Neutrophil (primary cell): ENCODE measurements around the gene TPD52L2.
"Not testable (repeated sequence)": the region's sequence is repeated elsewhere in the genome, so short reads cannot be mapped to it uniquely, and the experiment has no call there.

Source experiments
- H3K27ac ChIP-seq: fragments of 200-600 bp; sonication (generic); 2 replicates; pipeline ENCODE4 v1.5.1; 2016; ENCODE audit warnings: mild to moderate bottlenecking, moderate library complexity
- H3K27me3 ChIP-seq: fragments of 200-600 bp; sonication (generic); 2 replicates; pipeline ENCODE4 v1.6.0; 2016; ENCODE audit warnings: mild to moderate bottlenecking
- H3K36me3 ChIP-seq: fragments of 200-600 bp; sonication (generic); 2 replicates; pipeline ENCODE4 v1.5.1; 2017
- H3K4me1 ChIP-seq, 2 experiments: fragments of 200-600 bp in 1 of 2; sonication (generic) in 1 of 2; 1 replicate in 1 of 2; 2 replicates in 1 of 2; pipeline versions ENCODE4 v1.5.1 to v1.6.1; 2013 to 2016; ENCODE audit warnings: low read depth in 1 of 2, low read length in 1 of 2, mild to moderate bottlenecking in 1 of 2, moderate library complexity in 1 of 2; ENCODE audit not compliant: control insufficient read depth in 1 of 2, insufficient read depth in 1 of 2
- H3K4me3 ChIP-seq, 2 experiments: fragments of 200-600 bp in 1 of 2; sonication (generic) in 1 of 2; 1 replicate in 1 of 2; 2 replicates in 1 of 2; pipeline ENCODE4 v1.5.1; 2013 to 2016; ENCODE audit warnings: low read depth in 1 of 2, low read length in 1 of 2, mild to moderate bottlenecking in 1 of 2, moderate library complexity in 1 of 2
- H3K9me3 ChIP-seq: fragments of 200-600 bp; sonication (generic); 2 replicates; pipeline ENCODE4 v1.5.1; 2016
- TF ChIP-seq, protein P1 (sequence below): fragments of 200-600 bp; sonication (generic); IDR thresholded peaks from 2 replicates; pipeline ENCODE4 v1.5.1; 2016; ENCODE audit warnings: antibody characterized with exemption

The TPD52L2 gene

DNA sequence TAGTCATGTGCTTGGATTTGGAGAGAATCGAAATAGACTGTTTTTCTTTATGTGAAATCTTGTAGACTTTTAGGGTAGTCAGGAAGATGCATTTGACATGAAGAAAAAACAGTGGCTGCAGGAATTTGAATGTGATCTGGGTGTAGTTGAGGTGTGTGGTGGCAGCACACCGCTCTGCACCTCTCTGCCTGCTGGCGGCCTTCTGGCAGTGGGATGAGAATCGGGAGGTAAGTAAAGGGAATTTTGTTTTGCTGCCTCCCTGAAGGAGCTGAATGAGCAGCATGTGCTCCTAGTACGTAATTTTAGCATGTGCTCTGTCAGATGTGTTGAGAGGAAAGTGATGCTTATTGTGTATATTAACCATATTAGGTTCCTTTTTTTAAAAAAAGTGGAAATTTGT, 3.2 kb downstream of the TPD52L2 start:
- TF ChIP-seq, protein P1, sequence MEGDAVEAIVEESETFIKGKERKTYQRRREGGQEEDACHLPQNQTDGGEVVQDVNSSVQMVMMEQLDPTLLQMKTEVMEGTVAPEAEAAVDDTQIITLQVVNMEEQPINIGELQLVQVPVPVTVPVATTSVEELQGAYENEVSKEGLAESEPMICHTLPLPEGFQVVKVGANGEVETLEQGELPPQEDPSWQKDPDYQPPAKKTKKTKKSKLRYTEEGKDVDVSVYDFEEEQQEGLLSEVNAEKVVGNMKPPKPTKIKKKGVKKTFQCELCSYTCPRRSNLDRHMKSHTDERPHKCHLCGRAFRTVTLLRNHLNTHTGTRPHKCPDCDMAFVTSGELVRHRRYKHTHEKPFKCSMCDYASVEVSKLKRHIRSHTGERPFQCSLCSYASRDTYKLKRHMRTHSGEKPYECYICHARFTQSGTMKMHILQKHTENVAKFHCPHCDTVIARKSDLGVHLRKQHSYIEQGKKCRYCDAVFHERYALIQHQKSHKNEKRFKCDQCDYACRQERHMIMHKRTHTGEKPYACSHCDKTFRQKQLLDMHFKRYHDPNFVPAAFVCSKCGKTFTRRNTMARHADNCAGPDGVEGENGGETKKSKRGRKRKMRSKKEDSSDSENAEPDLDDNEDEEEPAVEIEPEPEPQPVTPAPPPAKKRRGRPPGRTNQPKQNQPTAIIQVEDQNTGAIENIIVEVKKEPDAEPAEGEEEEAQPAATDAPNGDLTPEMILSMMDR: no peak
- Histone ChIP-seq H3K4me1 (peaks cover 64 to 76% of the 10 kb centered on the region in 2 experiments), H3K36me3 (peaks cover 56% of the 10 kb centered on the region), H3K9me3 (no peaks in the 10 kb centered on the region), H3K4me3 (no peak overlapping the region), H3K27me3 (no peaks in the 10 kb centered on the region), H3K27ac (peak overlapping the region; percentile 68)

DNA sequence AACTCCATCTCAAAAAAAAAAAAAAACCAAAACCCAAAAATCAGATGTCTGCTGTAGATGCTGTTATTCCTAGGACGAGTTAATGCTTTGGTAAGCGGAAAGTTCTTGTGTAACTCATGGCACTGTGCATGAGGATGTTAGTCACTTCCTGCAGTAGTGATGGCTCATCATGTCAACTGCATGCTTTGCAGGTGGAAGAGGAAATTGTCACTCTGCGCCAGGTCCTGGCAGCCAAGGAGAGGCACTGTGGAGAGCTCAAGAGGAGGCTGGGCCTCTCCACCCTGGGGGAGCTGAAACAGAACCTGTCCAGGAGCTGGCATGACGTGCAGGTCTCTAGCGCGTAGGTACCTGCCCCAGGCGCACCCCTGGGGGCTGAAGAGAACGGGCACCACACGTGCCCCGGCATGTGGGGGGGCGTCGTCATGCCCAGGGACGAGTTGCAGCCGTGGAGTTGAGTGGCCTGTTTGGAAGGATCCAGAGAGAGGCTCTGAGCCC, 8.5 kb downstream of the TPD52L2 start:
- H3K9me3 ChIP-seq: no peaks in the 10 kb centered on the region
- H3K36me3 ChIP-seq: peaks cover 95% of the 10 kb centered on the region
- TF ChIP-seq, protein P1: peak; percentile 44

DNA sequence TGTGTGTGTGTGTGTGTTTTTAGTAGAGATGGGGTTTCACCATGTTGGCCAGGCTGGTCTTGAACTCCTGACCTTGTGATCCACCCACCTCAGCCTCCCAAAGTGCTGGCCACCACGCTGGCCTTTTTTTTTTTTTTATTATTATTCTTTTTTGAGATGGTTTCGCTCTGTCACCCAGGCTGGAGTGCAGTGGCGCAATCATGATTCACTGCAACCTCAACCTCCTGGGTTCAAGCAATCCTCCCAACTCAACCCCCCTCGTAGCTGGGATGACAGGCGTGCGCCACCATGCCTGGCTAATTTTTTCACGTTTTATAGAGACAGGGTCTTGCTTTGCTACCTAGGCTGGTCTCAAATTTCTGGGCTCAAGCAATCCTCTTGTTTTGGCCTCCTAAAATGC, 9.2 kb downstream of the TPD52L2 start:
- Histone ChIP-seq H3K27ac (peak overlapping the region; percentile 95), H3K4me3 (peak overlapping the region; percentile 51 to 61), H3K4me1 (peaks cover 57 to 70% of the 10 kb centered on the region in 2 experiments), H3K36me3 (peaks cover 95% of the 10 kb centered on the region)
- H3K27me3 ChIP-seq, H3K9me3 ChIP-seq: not testable (repeated sequence)

More for the DNA sequence above, 8.5 kb downstream of the TPD52L2 start:
- Histone ChIP-seq H3K27me3 (no peaks in the 10 kb centered on the region), H3K4me3 (peak overlapping the region; percentile 51 to 61), H3K27ac (peak overlapping the region; percentile 95), H3K4me1 (peaks cover 57 to 70% of the 10 kb centered on the region in 2 experiments)

DNA sequence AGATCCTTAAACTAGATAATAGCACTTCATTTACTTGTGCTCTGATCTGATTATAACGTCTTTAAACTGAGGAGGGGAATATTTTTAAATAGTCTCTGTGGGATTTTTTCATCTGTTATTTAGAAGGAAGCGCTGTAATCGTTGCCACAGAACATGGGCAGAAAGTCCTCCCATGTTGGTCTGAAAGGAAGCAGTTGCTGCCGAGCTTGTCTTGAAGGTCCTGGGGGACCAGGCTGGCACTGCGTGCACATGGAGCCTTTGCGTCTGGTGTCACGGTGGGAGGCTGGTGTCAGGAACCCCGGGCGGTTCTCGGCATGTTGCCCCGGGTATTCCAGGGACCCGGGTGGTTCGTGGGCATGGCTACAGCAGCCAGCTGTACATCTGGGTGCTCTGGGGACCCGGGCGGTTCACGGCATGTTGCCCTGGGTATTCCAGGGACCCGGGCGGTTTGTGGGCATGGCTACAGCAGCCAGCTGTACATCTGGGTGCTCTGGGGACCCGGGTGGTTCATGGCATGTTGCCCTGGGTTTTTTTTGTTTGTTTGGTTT, 11.5 kb downstream of the TPD52L2 start:
- H3K36me3 ChIP-seq: peaks cover 90% of the 10 kb centered on the region
- peak overlapping the region; percentile 95 for H3K27ac ChIP-seq
- H3K9me3 ChIP-seq: no peaks in the 10 kb centered on the region
- peaks cover 48 to 71% of the 10 kb centered on the region in 2 experiments for H3K4me1 ChIP-seq
- H3K27me3 ChIP-seq: no peaks in the 10 kb centered on the region
- no peak overlapping the region for H3K4me3 ChIP-seq
- TF ChIP-seq, protein P1: no peak

DNA sequence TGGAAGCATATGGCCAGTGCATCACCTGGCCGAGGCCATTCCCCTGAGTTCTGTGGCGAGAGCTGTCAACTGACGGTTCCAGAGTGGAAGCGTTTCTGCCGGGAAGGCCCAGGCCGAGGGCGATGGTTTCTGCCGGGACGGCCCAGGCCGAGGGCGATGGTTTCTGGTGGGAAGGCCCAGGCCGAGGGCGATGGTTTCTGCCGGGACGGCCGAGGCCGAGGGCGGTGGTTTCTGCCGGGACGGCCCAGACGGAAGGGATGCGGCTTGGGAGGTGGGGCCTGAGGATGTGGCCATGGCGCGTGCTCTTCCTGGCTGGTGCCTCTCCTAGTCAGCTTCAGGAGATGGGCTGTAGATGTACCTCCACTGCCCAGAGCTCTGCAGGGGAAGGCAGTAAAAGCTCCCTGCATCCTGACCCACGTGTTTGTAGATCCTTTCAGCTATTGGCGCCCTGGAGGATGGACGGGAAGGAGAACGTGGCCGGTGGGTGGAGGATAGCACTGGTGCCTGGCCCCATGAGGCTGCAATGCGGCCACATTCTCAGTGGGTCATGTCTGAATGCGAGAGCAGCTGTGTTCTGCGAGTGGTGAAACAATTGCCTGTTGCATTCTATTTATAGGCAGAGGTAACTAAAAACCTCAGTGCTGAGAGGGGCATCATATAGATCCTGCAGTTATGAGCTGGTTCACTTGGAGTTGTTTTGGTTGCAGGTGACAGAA, 12.8 kb downstream of the TPD52L2 start:
- TF ChIP-seq, protein P1: no peak
- Histone ChIP-seq H3K27ac (peak overlapping the region; percentile 95), H3K9me3 (no peaks in the 10 kb centered on the region), H3K27me3 (no peaks in the 10 kb centered on the region), H3K4me1 (peaks cover 37 to 60% of the 10 kb centered on the region in 2 experiments), H3K4me3 (peak overlapping the region in 1 of 2 experiments; percentile 32), H3K36me3 (peaks cover 90% of the 10 kb centered on the region)
